Stomach smooth muscle (tissue), 2 donors: ENCODE results near the gene ZNF853.

Experiments used
- H3K27ac ChIP-seq: one replicate; pipeline ENCODE4 v1.7.0; 2013; ENCODE audit warnings: mild to moderate bottlenecking, low read length, inconsistent platforms
- H3K27me3 ChIP-seq, 2 donors: one replicate each; pipeline ENCODE4 v1.7.0; 2013; ENCODE audit warnings: low read length in 2 of 2; ENCODE audit not compliant: insufficient read depth in 2 of 2, control insufficient read depth in 1 of 2
- H3K36me3 ChIP-seq, 2 donors: one replicate each; pipeline ENCODE4 v1.7.0; 2013; ENCODE audit warnings: low read length in 2 of 2; ENCODE audit not compliant: control insufficient read depth in 2 of 2, insufficient read depth in 2 of 2
- H3K4me1 ChIP-seq: one replicate; pipeline ENCODE4 v1.7.0; 2013; ENCODE audit warnings: low read length; ENCODE audit not compliant: control insufficient read depth, insufficient read depth
- H3K4me3 ChIP-seq, 2 donors: one replicate each; pipeline ENCODE4 v1.7.0; 2013; ENCODE audit warnings: low read length in 2 of 2
- H3K9ac ChIP-seq, 2 donors: one replicate each; pipeline ENCODE4 v1.7.0; 2013; ENCODE audit warnings: low read length in 2 of 2, mild to moderate bottlenecking in 1 of 2
- H3K9me3 ChIP-seq, 2 donors: one replicate each; pipeline ENCODE4 v1.7.0; 2013; ENCODE audit warnings: low read length in 2 of 2; ENCODE audit not compliant: control insufficient read depth in 2 of 2
- donor health status: healthy.
- donor health status: Pancreatic carcinoma.

The ZNF853 gene

DNA sequence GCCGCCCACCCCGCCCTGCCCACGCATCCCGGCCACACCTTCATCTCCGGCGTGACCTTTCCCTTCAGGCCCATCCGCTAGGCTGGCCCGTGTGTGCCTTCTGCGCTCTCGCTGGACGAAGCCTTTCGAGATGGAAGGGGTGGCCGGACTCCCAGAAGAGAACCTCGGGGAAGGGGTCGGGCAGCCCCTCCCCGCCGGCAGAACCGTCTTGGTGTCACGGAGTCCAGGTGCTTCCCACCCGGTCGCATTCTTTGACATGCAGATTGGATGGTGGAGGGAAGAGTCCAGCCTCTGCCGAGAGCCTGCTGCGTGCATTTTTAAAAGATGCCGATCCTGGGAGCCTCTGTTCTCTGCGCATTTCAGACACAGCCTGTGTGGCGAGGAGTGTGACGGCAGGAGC lies 7.3 kb upstream of the ZNF853 start:
- Histone ChIP-seq H3K36me3 (peaks cover 11 to 16% of the 10 kb centered on the region in 2 donors), H3K9ac (no peak overlapping the region), H3K4me3 (no peak overlapping the region), H3K27me3 (no peaks in the 10 kb centered on the region), H3K27ac (no peak overlapping the region), H3K4me1 (no peaks in the 10 kb centered on the region), H3K9me3 (no peaks in the 10 kb centered on the region)

- Histone ChIP-seq H3K27me3 (no peaks in the 10 kb centered on the region), H3K36me3 (peaks cover 9 to 16% of the 10 kb centered on the region in 2 donors), H3K9me3 (no peaks in the 10 kb centered on the region), H3K4me1 (no peaks in the 10 kb centered on the region), H3K9ac (no peak overlapping the region), H3K4me3 (no peak overlapping the region), H3K27ac (no peak overlapping the region)
Observed at GRCh38 chr7:6608794-6609193, 6.6 kb upstream of the ZNF853 start.

GRCh38 chr7:6612819-6613218 lies 2.6 kb upstream of the ZNF853 start:
- Histone ChIP-seq H3K9ac (no peak overlapping the region), H3K4me1 (peaks cover 15% of the 10 kb centered on the region), H3K36me3 (peaks cover 0 to 7% of the 10 kb centered on the region in 2 donors), H3K9me3 (no peaks in the 10 kb centered on the region), H3K27me3 (no peaks in the 10 kb centered on the region), H3K4me3 (no peak overlapping the region), H3K27ac (no peak overlapping the region)

- Histone ChIP-seq H3K4me3 (no peak overlapping the region), H3K27me3 (no peaks in the 10 kb centered on the region), H3K9ac (no peak overlapping the region), H3K36me3 (peaks cover 3 to 8% of the 10 kb centered on the region in 2 donors), H3K9me3 (no peaks in the 10 kb centered on the region), H3K4me1 (peaks cover 15% of the 10 kb centered on the region), H3K27ac (no peak overlapping the region)
Observed at GRCh38 chr7:6613706-6614105, 1.7 kb upstream of the ZNF853 start.

DNA sequence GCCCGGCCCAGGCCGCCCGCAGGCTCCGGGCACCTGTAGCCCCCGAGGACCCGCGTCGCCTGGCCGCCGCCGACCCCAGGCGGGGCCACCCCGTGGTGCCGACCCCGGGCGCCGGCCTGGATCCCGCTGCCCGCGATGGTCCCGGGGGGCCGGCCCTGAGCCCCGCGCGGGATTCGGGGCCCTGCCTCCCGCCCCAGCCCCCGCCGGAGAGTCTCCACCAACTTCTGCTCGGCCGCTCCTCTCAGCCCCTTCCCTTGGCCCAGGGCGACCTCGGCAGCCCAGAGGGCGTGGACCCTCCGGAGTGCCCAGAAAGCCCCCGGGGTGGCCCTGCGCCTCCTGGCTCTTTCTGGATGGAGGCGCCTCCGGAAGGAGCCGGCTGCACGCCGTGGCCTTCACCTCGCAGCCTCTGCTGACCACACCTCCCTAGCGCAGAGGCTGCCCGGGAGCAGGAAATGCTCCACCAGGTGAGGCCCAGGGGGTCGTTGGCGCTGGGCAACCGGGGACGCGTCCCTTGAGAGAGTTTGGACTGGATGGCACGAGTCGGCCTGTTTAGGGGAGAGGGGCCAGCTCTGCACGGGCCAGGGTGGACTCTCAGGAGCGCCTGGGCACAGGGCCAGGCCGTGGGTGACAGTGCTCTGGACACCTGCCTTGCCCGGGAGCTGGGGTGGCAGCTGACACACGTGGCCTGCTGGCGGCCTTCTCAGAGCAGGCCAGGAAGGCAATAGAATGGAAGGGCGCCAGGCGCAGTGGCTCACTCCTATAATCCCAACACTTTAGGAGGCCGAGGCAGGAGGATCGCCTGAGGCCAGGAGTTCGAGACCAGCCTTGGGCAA lies 529 bp downstream of the ZNF853 start:
- Histone ChIP-seq H3K36me3 (peaks cover 3 to 7% of the 10 kb centered on the region in 2 donors), H3K27me3 (no peaks in the 10 kb centered on the region), H3K9me3 (no peaks in the 10 kb centered on the region), H3K4me1 (peaks cover 15% of the 10 kb centered on the region), H3K27ac (no peak overlapping the region), H3K4me3 (peak overlapping the region; percentile 60 to 79), H3K9ac (peak overlapping the region; percentile 70 to 76)

GRCh38 chr7:6616854-6617643 lies 1.6 kb downstream of the ZNF853 start:
- H3K9ac ChIP-seq: no peak overlapping the region
- no peaks in the 10 kb centered on the region for H3K9me3 ChIP-seq
- H3K36me3 ChIP-seq: peaks cover 11 to 15% of the 10 kb centered on the region in 2 donors
- peak overlapping the region in 1 of 2 donors; percentile 35 for H3K4me3 ChIP-seq
- H3K27ac ChIP-seq: no peak overlapping the region
- peaks cover 15% of the 10 kb centered on the region for H3K4me1 ChIP-seq
- no peaks in the 10 kb centered on the region for H3K27me3 ChIP-seq

- peaks cover 11 to 15% of the 10 kb centered on the region in 2 donors for H3K36me3 ChIP-seq
- peaks cover 15% of the 10 kb centered on the region for H3K4me1 ChIP-seq
- H3K4me3 ChIP-seq: no peak overlapping the region
- H3K9ac ChIP-seq: no peak overlapping the region
- no peak overlapping the region for H3K27ac ChIP-seq
- H3K27me3 ChIP-seq: no peaks in the 10 kb centered on the region
- H3K9me3 ChIP-seq: no peaks in the 10 kb centered on the region
Observed at GRCh38 chr7:6618621-6619020, 3.2 kb downstream of the ZNF853 start.

GRCh38 chr7:6619961-6620360 lies 4.6 kb downstream of the ZNF853 start:
- no peak overlapping the region for H3K27ac ChIP-seq
- H3K36me3 ChIP-seq: peaks cover 11 to 18% of the 10 kb centered on the region in 2 donors
- H3K9me3 ChIP-seq: no peaks in the 10 kb centered on the region

DNA sequence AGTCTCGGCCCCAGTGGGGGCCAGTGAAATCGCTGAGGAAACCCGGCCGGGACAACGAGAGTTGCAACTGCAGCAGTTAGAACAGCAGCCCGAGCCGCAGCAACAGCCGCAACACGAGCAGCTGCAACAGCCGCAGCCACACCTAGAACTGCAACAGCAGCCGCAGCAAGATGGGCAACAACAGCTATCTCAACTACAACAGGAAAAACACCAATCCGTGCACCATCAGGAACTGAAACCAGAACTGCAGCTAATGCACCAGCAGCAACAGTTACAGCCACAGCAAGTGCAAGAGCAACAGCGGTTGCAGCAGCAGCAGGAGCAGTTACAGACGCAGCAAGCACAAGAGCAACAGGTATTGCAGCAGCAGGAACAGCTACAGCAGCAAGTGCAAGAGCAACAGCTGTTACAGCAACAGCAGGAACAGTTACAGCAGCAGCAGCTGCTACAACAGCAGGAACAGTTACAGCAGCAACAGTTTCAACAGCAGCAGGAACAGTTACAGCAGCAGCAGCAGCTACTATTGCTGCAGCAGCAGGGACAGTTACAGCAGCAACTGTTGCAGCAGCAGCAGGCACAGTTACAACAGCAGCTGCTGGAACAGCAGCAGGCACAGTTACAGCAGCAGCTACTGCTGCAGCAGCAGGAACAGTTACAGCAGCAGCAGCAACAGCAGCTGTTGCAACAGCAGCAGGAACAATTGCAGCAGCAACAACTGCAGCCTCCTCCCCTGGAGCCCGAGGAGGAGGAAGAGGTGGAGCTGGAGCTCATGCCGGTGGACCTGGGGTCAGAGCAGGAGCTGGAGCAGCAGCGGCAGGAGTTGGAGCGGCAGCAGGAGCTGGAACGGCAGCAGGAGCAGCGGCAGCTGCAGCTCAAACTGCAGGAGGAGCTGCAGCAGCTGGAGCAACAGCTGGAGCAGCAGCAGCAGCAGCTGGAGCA lies 6.1 kb downstream of the ZNF853 start:
- Histone ChIP-seq H3K9ac (no peak overlapping the region), H3K4me1 (peaks cover 5% of the 10 kb centered on the region), H3K36me3 (peaks cover 11 to 18% of the 10 kb centered on the region in 2 donors), H3K4me3 (no peak overlapping the region), H3K9me3 (no peaks in the 10 kb centered on the region), H3K27me3 (no peaks in the 10 kb centered on the region), H3K27ac (no peak overlapping the region)

More at GRCh38 chr7:6619961-6620360, 4.6 kb downstream of the ZNF853 start:
- Histone ChIP-seq H3K27me3 (no peaks in the 10 kb centered on the region), H3K4me3 (no peak overlapping the region), H3K9ac (no peak overlapping the region), H3K4me1 (peaks cover 11% of the 10 kb centered on the region)

DNA sequence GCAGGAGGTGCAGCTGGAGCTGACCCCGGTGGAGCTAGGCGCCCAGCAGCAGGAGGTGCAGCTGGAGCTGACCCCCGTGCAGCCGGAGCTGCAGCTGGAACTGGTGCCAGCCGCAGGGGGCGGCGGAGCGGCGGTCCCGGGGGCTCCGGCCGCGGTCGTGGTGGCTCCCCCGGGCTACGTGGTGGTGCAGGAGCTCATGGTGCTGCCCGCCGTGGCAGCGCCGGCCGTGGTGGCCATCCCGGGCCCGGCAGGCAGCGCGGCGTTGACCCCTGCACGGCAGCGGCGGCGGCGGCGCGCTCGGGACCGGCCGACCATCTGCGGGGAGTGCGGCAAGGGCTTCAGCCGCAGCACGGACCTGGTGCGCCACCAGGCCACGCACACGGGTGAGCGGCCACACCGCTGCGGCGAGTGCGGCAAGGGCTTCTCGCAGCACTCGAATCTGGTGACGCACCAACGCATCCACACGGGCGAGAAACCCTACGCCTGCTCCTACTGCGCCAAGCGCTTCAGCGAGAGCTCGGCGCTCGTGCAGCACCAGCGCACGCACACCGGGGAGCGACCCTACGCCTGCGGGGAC lies 6.8 kb downstream of the ZNF853 start:
- H3K36me3 ChIP-seq: peaks cover 11 to 18% of the 10 kb centered on the region in 2 donors
- H3K9me3 ChIP-seq: no peaks in the 10 kb centered on the region
- no peaks in the 10 kb centered on the region for H3K4me1 ChIP-seq
- H3K4me3 ChIP-seq: no peak overlapping the region
- no peaks in the 10 kb centered on the region for H3K27me3 ChIP-seq
- H3K9ac ChIP-seq: no peak overlapping the region
- H3K27ac ChIP-seq: no peak overlapping the region
